H9 (cell line): ENCODE measurements around the gene FSHR. TPM values are rescaled to one million over a fixed set of nuclear protein-coding genes. Genes with fewer than 3 reads are reported as not detected.

Experiments used
- DNase-seq: peaks from one replicate; pipeline ENCODE4 v3.0.0-alpha.2; 2017
- H2AFZ ChIP-seq: one replicate; pipeline ENCODE4 v1.6.1; 2013; ENCODE audit warnings: mild to moderate bottlenecking, low read length, control low read depth, moderate library complexity
- H2AK5ac ChIP-seq: 2 replicates; pipeline ENCODE4 v1.6.1; 2013; ENCODE audit warnings: low read length, control low read depth, mixed read lengths; ENCODE audit not compliant: insufficient read length
- H2BK120ac ChIP-seq: one replicate; pipeline ENCODE4 v1.6.1; 2013; ENCODE audit warnings: low read depth, mild to moderate bottlenecking, low read length, control low read depth, inconsistent platforms; ENCODE audit not compliant: poor library complexity, severe bottlenecking
- H2BK12ac ChIP-seq: 2 replicates; pipeline ENCODE4 v1.6.1; 2013; ENCODE audit warnings: low read length, control low read depth, mixed read lengths, low read depth; ENCODE audit not compliant: insufficient read length
- H2BK15ac ChIP-seq: 2 replicates; pipeline ENCODE4 v1.6.1; 2013; ENCODE audit warnings: low read depth, low read length, control low read depth
- H2BK20ac ChIP-seq: one replicate; pipeline ENCODE4 v1.6.1; 2013; ENCODE audit warnings: low read depth, mild to moderate bottlenecking, low read length, control low read depth, inconsistent platforms; ENCODE audit not compliant: poor library complexity, severe bottlenecking
- H2BK5ac ChIP-seq: 2 replicates; pipeline ENCODE4 v1.6.1; 2013; ENCODE audit warnings: low read length, control low read depth, mixed read lengths; ENCODE audit not compliant: insufficient read length
- H3K14ac ChIP-seq: 2 replicates; pipeline ENCODE4 v1.6.1; 2013; ENCODE audit warnings: low read length, control low read depth; ENCODE audit not compliant: insufficient read depth
- H3K18ac ChIP-seq: 2 replicates; pipeline ENCODE4 v1.6.1; 2013; ENCODE audit warnings: low read depth, mild to moderate bottlenecking, mixed read lengths, low read length, control low read depth; ENCODE audit not compliant: insufficient read length
- H3K23ac ChIP-seq: 2 replicates; pipeline ENCODE4 v1.6.1; 2013; ENCODE audit warnings: low read length, control low read depth, mixed read lengths, low read depth; ENCODE audit not compliant: insufficient read length
- H3K23me2 ChIP-seq: 2 replicates; pipeline ENCODE4 v1.6.1; 2013; ENCODE audit warnings: low read depth, mild to moderate bottlenecking, mixed read lengths, low read length, control low read depth; ENCODE audit not compliant: insufficient read length, poor library complexity, severe bottlenecking
- H3K27ac ChIP-seq: 2 replicates; pipeline ENCODE4 v1.5.1; 2013; ENCODE audit warnings: low read length, control low read depth, mixed read lengths, low read depth; ENCODE audit not compliant: insufficient read length
- H3K27me3 ChIP-seq: 2 replicates; pipeline ENCODE4 v1.6.1; 2013; ENCODE audit warnings: low read length, control low read depth, inconsistent platforms; ENCODE audit not compliant: insufficient read depth
- H3K4ac ChIP-seq: 2 replicates; pipeline ENCODE4 v1.6.1; 2013; ENCODE audit warnings: low read depth, mild to moderate bottlenecking, control low read depth, inconsistent platforms, low read length, moderate library complexity
- H3K4me1 ChIP-seq: 2 replicates; pipeline ENCODE4 v1.6.1; 2013; ENCODE audit warnings: low read length, control low read depth, inconsistent platforms; ENCODE audit not compliant: insufficient read depth
- H3K4me2 ChIP-seq: 2 replicates; pipeline ENCODE4 v1.6.1; 2013; ENCODE audit warnings: low read length, control low read depth, mixed read lengths; ENCODE audit not compliant: insufficient read length, insufficient read depth
- H3K56ac ChIP-seq: 2 replicates; pipeline ENCODE4 v1.6.1; 2013; ENCODE audit warnings: low read depth, mild to moderate bottlenecking, mixed read lengths, low read length, control low read depth; ENCODE audit not compliant: insufficient read length
- H3K79me1 ChIP-seq: 2 replicates; pipeline ENCODE4 v1.6.1; 2013; ENCODE audit warnings: low read depth, mild to moderate bottlenecking, moderate library complexity, low read length, control low read depth, inconsistent platforms; ENCODE audit not compliant: insufficient read depth, poor library complexity, severe bottlenecking
- H3K79me2 ChIP-seq: 2 replicates; pipeline ENCODE4 v1.6.1; 2013; ENCODE audit warnings: low read length, control low read depth, inconsistent platforms; ENCODE audit not compliant: insufficient read depth
- H3K9ac ChIP-seq: 2 replicates; pipeline ENCODE4 v1.6.1; 2013; ENCODE audit warnings: low read length, control low read depth, mixed read lengths; ENCODE audit not compliant: insufficient read length; ENCODE audit errors: extremely low read depth
- H3K9me3 ChIP-seq: one replicate; pipeline ENCODE4 v1.6.1; 2013; ENCODE audit warnings: low read depth, low read length, inconsistent platforms; ENCODE audit not compliant: control insufficient read depth
- H3T11ph ChIP-seq: one replicate; pipeline ENCODE4 v1.6.1; 2013; ENCODE audit warnings: mild to moderate bottlenecking, low read length, control low read depth, inconsistent platforms
- H4K20me1 ChIP-seq: one replicate; pipeline ENCODE4 v1.6.1; 2013; ENCODE audit not compliant: control insufficient read depth, insufficient read length, insufficient read depth
- H4K5ac ChIP-seq: 2 replicates; pipeline ENCODE4 v1.6.1; 2013; ENCODE audit warnings: low read depth, mild to moderate bottlenecking, mixed read lengths, low read length, control low read depth; ENCODE audit not compliant: insufficient read length
- H4K8ac ChIP-seq: replicated peaks from 2 replicates; pipeline ENCODE4 v1.6.1; 2013; ENCODE audit warnings: low read length, control low read depth, mixed read lengths, low read depth; ENCODE audit not compliant: insufficient read length
- H4K91ac ChIP-seq: 2 replicates; pipeline ENCODE4 v1.6.1; 2013; ENCODE audit warnings: low read depth, mild to moderate bottlenecking, moderate library complexity, mixed read lengths, low read length, control low read depth; ENCODE audit not compliant: insufficient read length
- H3K27ac Mint-ChIP-seq, 3 experiments: 2 replicates in 2 of 3; 3 replicates in 1 of 3; pipeline ENCODE4 v1.8.0; 2020 to 2021; ENCODE audit warnings: mixed read lengths in 3 of 3, mild to moderate bottlenecking in 1 of 3, moderate library complexity in 1 of 3
- H3K27me3 Mint-ChIP-seq: 2 replicates; pipeline ENCODE4 v1.8.0; 2021; ENCODE audit warnings: low read depth, mild to moderate bottlenecking, moderate library complexity, mixed read lengths
- H3K36me3 Mint-ChIP-seq, 3 experiments: 2 replicates in 2 of 3; 3 replicates in 1 of 3; pipeline ENCODE4 v1.8.0; 2020 to 2021; ENCODE audit warnings: low read depth in 3 of 3, mixed read lengths in 3 of 3; ENCODE audit not compliant: insufficient read depth in 1 of 3
- H3K4me1 Mint-ChIP-seq, 2 experiments: 2 replicates each; pipeline ENCODE4 v1.8.0; 2020; ENCODE audit warnings: mixed read lengths in 2 of 2
- H3K4me3 Mint-ChIP-seq, 2 experiments: 2 replicates in 1 of 2; 3 replicates in 1 of 2; pipeline ENCODE4 v1.8.0; 2020 to 2021; ENCODE audit warnings: mild to moderate bottlenecking in 2 of 2, mixed read lengths in 2 of 2, moderate library complexity in 1 of 2
- H3K9me3 Mint-ChIP-seq, 2 experiments: 2 replicates in 1 of 2; 3 replicates in 1 of 2; pipeline ENCODE4 v1.8.0; 2020; ENCODE audit warnings: mild to moderate bottlenecking in 2 of 2, mixed read lengths in 2 of 2, moderate library complexity in 1 of 2
- WGBS: extraction: QIAGEN DNeasy Blood & Tissue Kit; methylation state at CpG from one replicate; pipeline ENCODE4 v1.1.7; 2013; ENCODE audit warnings: missing lambda C conversion rate, low lambda C conversion rate, mixed read lengths; ENCODE audit not compliant: insufficient read length; ENCODE audit errors: extremely low coverage; 5-methylcytosine and 5-hydroxymethylcytosine counted together
- total RNA-seq: library from RNA; stranded (reverse); gene quantifications from 2 replicates; pipeline ENCODE4 v1.2.1, GENCODE V29; 2021
- TF ChIP-seq, protein P1 (sequence below): fragments of 200-600 bp; sonication (generic); conservative IDR thresholded peaks from 3 replicates; pipeline ENCODE4 v1.8.0; 2021; ENCODE audit warnings: antibody characterized with exemption, mild to moderate bottlenecking

Gene FSHR
- total RNA-seq, 1 experiment from 2014 or later: not detected

DNA sequence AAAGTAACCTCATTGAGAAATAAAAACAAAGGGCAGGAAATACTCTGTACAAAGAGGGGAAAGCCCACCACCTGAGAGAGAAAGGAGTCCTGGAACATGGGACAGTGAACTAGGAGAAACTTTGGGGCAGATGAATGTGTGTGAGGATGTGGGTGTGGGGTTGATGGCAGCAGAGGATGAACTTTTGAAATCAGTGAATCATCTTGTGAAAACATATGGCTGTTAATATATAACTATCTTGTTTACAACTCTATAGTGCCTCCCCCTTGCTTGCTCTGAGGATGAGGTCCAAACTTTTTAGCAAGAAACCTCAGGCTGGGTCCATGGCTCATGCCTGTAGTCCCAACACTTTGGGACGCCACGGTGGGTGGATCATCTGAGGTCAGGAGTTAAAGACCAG, 227.0 kb downstream of the FSHR start:
- Histone ChIP-seq H3K79me1 (no peaks in the 10 kb centered on the region), H3K27ac (no peak overlapping the region), H4K91ac (no peak overlapping the region), H3K18ac (no peak overlapping the region), H3K9me3 (no peaks in the 10 kb centered on the region), H3T11ph (no peak overlapping the region), H3K4me1 (peaks cover 4% of the 10 kb centered on the region; the same call in 1 of the 2 replicates), H3K56ac (no peak overlapping the region), H2BK20ac (no peak overlapping the region), H2BK120ac (no peak overlapping the region), H3K4ac (no peak overlapping the region), H3K79me2 (no peaks in the 10 kb centered on the region), H2AFZ (no peak overlapping the region), H2BK5ac (no peak overlapping the region), H4K5ac (no peak overlapping the region), H3K23ac (no peak overlapping the region), H3K27me3 (no peaks in the 10 kb centered on the region), H3K14ac (no peak overlapping the region), H4K20me1 (no peaks in the 10 kb centered on the region), H4K8ac (no peak overlapping the region), H3K23me2 (no peaks in the 10 kb centered on the region), H3K4me2 (no peak overlapping the region), H3K9ac (no peak overlapping the region), H2BK12ac (no peak overlapping the region), H2BK15ac (no peak overlapping the region), H2AK5ac (no peak overlapping the region)
- Mint-ChIP-seq H3K4me3 (no peak overlapping the region), H3K36me3 (peaks cover 0 to 9% (median 6%) of the 10 kb centered on the region in 3 experiments; a peak in 2 of 7 replicates), H3K27me3 (peaks cover 2% of the 10 kb centered on the region; the same call in 1 of the 2 replicates), H3K9me3 (peaks cover 7 to 8% of the 10 kb centered on the region in 2 experiments; a peak in 4 of 5 replicates), H3K27ac (no peak overlapping the region), H3K4me1 (peaks cover 5 to 10% of the 10 kb centered on the region in 2 experiments)
- DNase-seq: no peak
- TF ChIP-seq, protein P1, sequence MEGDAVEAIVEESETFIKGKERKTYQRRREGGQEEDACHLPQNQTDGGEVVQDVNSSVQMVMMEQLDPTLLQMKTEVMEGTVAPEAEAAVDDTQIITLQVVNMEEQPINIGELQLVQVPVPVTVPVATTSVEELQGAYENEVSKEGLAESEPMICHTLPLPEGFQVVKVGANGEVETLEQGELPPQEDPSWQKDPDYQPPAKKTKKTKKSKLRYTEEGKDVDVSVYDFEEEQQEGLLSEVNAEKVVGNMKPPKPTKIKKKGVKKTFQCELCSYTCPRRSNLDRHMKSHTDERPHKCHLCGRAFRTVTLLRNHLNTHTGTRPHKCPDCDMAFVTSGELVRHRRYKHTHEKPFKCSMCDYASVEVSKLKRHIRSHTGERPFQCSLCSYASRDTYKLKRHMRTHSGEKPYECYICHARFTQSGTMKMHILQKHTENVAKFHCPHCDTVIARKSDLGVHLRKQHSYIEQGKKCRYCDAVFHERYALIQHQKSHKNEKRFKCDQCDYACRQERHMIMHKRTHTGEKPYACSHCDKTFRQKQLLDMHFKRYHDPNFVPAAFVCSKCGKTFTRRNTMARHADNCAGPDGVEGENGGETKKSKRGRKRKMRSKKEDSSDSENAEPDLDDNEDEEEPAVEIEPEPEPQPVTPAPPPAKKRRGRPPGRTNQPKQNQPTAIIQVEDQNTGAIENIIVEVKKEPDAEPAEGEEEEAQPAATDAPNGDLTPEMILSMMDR: no peak
- no CpG with 5 or more reads among the region's 2 CpGs for WGBS
